GM12874 (cell line): Measurements from ENCODE around the gene IGSF10.

Experiments
- CTCF ChIP-seq: IDR thresholded peaks from 2 replicates; pipeline ENCODE4 v1.5.1; 2011; ENCODE audit warnings: low read depth, mild to moderate bottlenecking, control low read depth, low read length, moderate library complexity; ENCODE audit not compliant: insufficient read depth

The IGSF10 gene

GRCh38 chr3:151476344-151477018, 15.6 kb upstream of the IGSF10 start:
- no peak for TF ChIP-seq CTCF

GRCh38 chr3:151468284-151468917, 7.5 kb upstream of the IGSF10 start:
- TF ChIP-seq CTCF, result peak; percentile 83

GRCh38 chr3:151467069-151467468, 6.2 kb upstream of the IGSF10 start:
- no peak for TF ChIP-seq CTCF

GRCh38 chr3:151462991-151463390, 2.1 kb upstream of the IGSF10 start:
- no peak for TF ChIP-seq CTCF

GRCh38 chr3:151462278-151462780, 1.5 kb upstream of the IGSF10 start:
- TF ChIP-seq CTCF, result no peak

- no peak for TF ChIP-seq CTCF
Observed at GRCh38 chr3:151460228-151460627, 633 bp downstream of the IGSF10 start.

- no peak for TF ChIP-seq CTCF
Observed at GRCh38 chr3:151459358-151459757, 1.5 kb downstream of the IGSF10 start.
